WTC11 (cell line): ENCODE results near the gene KIRREL3. TPM values are rescaled to one million over a fixed set of nuclear protein-coding genes. Genes with fewer than 3 reads are reported as not detected.

Source experiments
- ATAC-seq: fragments of 200-7000 bp; cut with Tn5 transposase; 2 replicates; pipeline ENCODE4 v1.10.0; 2021; ENCODE audit warnings: mild to moderate bottlenecking, moderate library complexity
- CTCF ChIA-PET: fragments of 300-600 bp; sonication (Branson Sonifier 250); formaldehyde crosslinking; loops from one replicate; lab custom pipeline; 2021; ENCODE audit warnings: antibody characterized with exemption; lab: Charles Lee
- POLR2A ChIA-PET: fragments of 350-600 bp; sonication (Branson Sonifier 250); formaldehyde crosslinking; loops from one replicate; lab custom pipeline; 2021; ENCODE audit warnings: antibody characterized with exemption; lab: Charles Lee
- DNase-seq: peaks from one replicate; pipeline ENCODE4 v3.0.0; 2021; ENCODE audit warnings: low spot score
- H3K27ac Mint-ChIP-seq: 2 replicates; pipeline ENCODE4 v1.8.0; 2021; ENCODE audit warnings: mixed read lengths
- H3K27me3 Mint-ChIP-seq: 2 replicates; pipeline ENCODE4 v1.8.0; 2021; ENCODE audit warnings: low read depth, mild to moderate bottlenecking, moderate library complexity, mixed read lengths
- H3K36me3 Mint-ChIP-seq: 2 replicates; pipeline ENCODE4 v1.8.0; 2021; ENCODE audit warnings: mixed read lengths
- H3K4me1 Mint-ChIP-seq: 2 replicates; pipeline ENCODE4 v1.8.0; 2022; ENCODE audit warnings: mixed read lengths
- H3K4me3 Mint-ChIP-seq: 2 replicates; pipeline ENCODE4 v1.8.0; 2021; ENCODE audit warnings: mild to moderate bottlenecking, moderate library complexity, mixed read lengths
- H3K9me3 Mint-ChIP-seq: 2 replicates; pipeline ENCODE4 v1.8.0; 2021; ENCODE audit warnings: mixed read lengths
- ATF3 ChIP-seq: sonication (generic); formaldehyde crosslinking; conservative IDR thresholded peaks from 2 replicates; pipeline ENCODE4 v1.8.1; 2022; ENCODE audit warnings: mild to moderate bottlenecking, missing genetic modification reagents
- CDX4 ChIP-seq: fragments of 250-450 bp; sonication (Bioruptor Pico); IDR thresholded peaks from 2 replicates; pipeline ENCODE4 v1.9.0; 2021; ENCODE audit warnings: moderate library complexity, mild to moderate bottlenecking, inconsistent platforms, borderline replicate concordance
- CREB1 ChIP-seq: sonication (generic); formaldehyde crosslinking; IDR thresholded peaks from 2 replicates; pipeline ENCODE4 v1.8.0; 2023; ENCODE audit warnings: mild to moderate bottlenecking, missing genetic modification reagents
- IRF2 ChIP-seq: sonication (generic); formaldehyde crosslinking; IDR thresholded peaks from 2 replicates; pipeline ENCODE4 v1.8.0; 2022; ENCODE audit warnings: low read depth, missing genetic modification reagents, borderline replicate concordance
- PRDM15 ChIP-seq: sonication (generic); formaldehyde crosslinking; IDR thresholded peaks from 2 replicates; pipeline ENCODE4 v1.8.0; 2022; ENCODE audit warnings: missing genetic modification reagents
- SMAD3 ChIP-seq: sonication (generic); formaldehyde crosslinking; IDR thresholded peaks from 2 replicates; pipeline ENCODE4 v1.8.0; 2022; ENCODE audit warnings: missing genetic modification reagents, mild to moderate bottlenecking, borderline replicate concordance
- TEAD1 ChIP-seq: sonication (generic); formaldehyde crosslinking; IDR thresholded peaks from 2 replicates; pipeline ENCODE4 v1.8.0; 2022; ENCODE audit warnings: mild to moderate bottlenecking, missing genetic modification reagents
- TEAD4 ChIP-seq: sonication (generic); formaldehyde crosslinking; IDR thresholded peaks from 2 replicates; pipeline ENCODE4 v1.8.0; 2022; ENCODE audit warnings: mild to moderate bottlenecking, missing genetic modification reagents
- USF2 ChIP-seq: sonication (generic); formaldehyde crosslinking; IDR thresholded peaks from 2 replicates; pipeline ENCODE4 v1.8.1; 2023; ENCODE audit warnings: mild to moderate bottlenecking, missing genetic modification reagents, moderate library complexity
- ZBTB43 ChIP-seq: sonication (generic); formaldehyde crosslinking; IDR thresholded peaks from 2 replicates; pipeline ENCODE4 v1.8.1; 2023; ENCODE audit warnings: mild to moderate bottlenecking, missing genetic modification reagents
- ZMAT4 ChIP-seq: fragments of 250-450 bp; sonication (Bioruptor Pico); IDR thresholded peaks from 2 replicates; pipeline ENCODE4 v1.9.0; 2021; ENCODE audit warnings: mild to moderate bottlenecking
- ZNF219 ChIP-seq: sonication (generic); formaldehyde crosslinking; IDR thresholded peaks from 2 replicates; pipeline ENCODE4 v1.8.0; 2023; ENCODE audit warnings: missing genetic modification reagents, mild to moderate bottlenecking, borderline replicate concordance
- ZNF232 ChIP-seq: sonication (generic); formaldehyde crosslinking; IDR thresholded peaks from 2 replicates; pipeline ENCODE4 v1.8.0; 2022; ENCODE audit warnings: mild to moderate bottlenecking, missing genetic modification reagents
- ZNF423 ChIP-seq: fragments of 250-450 bp; sonication (Bioruptor Pico); IDR thresholded peaks from 2 replicates; pipeline ENCODE4 v2.1.2; 2022; ENCODE audit warnings: mild to moderate bottlenecking, moderate library complexity
- ZNF425 ChIP-seq: fragments of 250-450 bp; sonication (Bioruptor Pico); conservative IDR thresholded peaks from 2 replicates; pipeline ENCODE4 v1.9.0; 2021; ENCODE audit warnings: mild to moderate bottlenecking
- total RNA-seq: library from RNA; stranded (reverse); gene quantifications from 3 replicates; pipeline ENCODE4 v1.2.3, GENCODE V29; 2021
- TF ChIP-seq, protein P1 (sequence below): fragments of 250-450 bp; sonication (Bioruptor Pico); IDR thresholded peaks from 2 replicates; pipeline ENCODE4 v2.1.2; 2022; ENCODE audit warnings: mild to moderate bottlenecking, moderate library complexity

Gene KIRREL3
- total RNA-seq, 1 experiment from 2014 or later, result 0.59 TPM

- TF ChIP-seq TEAD1 (CRISPR knock-in tag), result no peak
- TF ChIP-seq, protein P1, sequence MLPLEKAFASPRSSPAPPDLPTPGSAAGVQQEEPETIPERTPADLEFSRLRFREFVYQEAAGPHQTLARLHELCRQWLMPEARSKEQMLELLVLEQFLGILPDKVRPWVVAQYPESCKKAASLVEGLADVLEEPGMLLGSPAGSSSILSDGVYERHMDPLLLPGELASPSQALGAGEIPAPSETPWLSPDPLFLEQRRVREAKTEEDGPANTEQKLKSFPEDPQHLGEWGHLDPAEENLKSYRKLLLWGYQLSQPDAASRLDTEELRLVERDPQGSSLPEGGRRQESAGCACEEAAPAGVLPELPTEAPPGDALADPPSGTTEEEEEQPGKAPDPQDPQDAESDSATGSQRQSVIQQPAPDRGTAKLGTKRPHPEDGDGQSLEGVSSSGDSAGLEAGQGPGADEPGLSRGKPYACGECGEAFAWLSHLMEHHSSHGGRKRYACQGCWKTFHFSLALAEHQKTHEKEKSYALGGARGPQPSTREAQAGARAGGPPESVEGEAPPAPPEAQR (CRISPR knock-in tag), result no peak
- TF ChIP-seq ZBTB43, result no peak
- TF ChIP-seq SMAD3 (CRISPR knock-in tag), result no peak
- no peak for TF ChIP-seq ZMAT4 (CRISPR knock-in tag)
- TF ChIP-seq IRF2 (CRISPR knock-in tag), result no peak
- TF ChIP-seq ZNF423, result no peak
- no peak for TF ChIP-seq ZNF219 (CRISPR knock-in tag)
- TF ChIP-seq USF2 (CRISPR knock-in tag), result no peak
- TF ChIP-seq CDX4 (CRISPR knock-in tag), result no peak
- TF ChIP-seq ZNF425 (CRISPR knock-in tag), result no peak
- no peak for TF ChIP-seq ZNF232 (CRISPR knock-in tag)
- TF ChIP-seq, all 79 proteins: peak for 0
Observed at GRCh38 chr11:126424471-126425039, 576.0 kb downstream of the KIRREL3 start (continued).

DNA sequence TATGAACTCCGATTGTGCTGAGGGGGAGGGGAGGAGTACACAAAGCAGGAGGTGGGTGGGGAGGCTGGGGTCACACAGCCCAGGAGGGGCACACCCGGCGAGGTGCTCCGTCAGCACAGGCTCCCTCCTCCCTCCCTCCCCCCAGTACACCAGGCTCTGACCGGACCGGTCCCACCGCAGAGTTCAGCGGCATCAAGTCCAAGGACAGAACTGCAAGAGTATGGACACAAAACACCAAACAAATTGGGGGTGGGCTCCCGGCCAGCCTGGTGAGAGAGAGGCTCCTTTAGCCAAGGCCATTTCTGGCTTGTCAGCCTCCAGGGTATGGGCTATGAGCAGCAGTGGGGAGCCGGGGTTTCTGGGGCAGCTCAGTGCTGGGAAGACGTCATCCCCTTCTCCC, 576.8 kb downstream of the KIRREL3 start:
- TF ChIP-seq ATF3 (CRISPR knock-in tag), result no peak
- TF ChIP-seq CREB1 (CRISPR knock-in tag), result no peak
- TF ChIP-seq PRDM15, result no peak
- TF ChIP-seq TEAD4, result no peak
- Mint-ChIP-seq H3K4me3 (no peak overlapping the region), H3K4me1 (peaks cover 10% of the 10 kb centered on the region), H3K9me3 (no peaks in the 10 kb centered on the region), H3K36me3 (no peaks in the 10 kb centered on the region), H3K27me3 (no peaks in the 10 kb centered on the region), H3K27ac (no peak overlapping the region)
- ChIA-PET POLR2A (no interaction called here), CTCF (interaction anchor here (0.6 to 1.8 kb wide), 3 partner anchors 12 to 61 kb away, joined by 4 to 5 read pairs (median 4); no protein-coding TSS in a partner anchor)
- no peak for ATAC-seq
- DNase-seq, result no peak
